Osteocyte (in vitro differentiated cells): Measurements from ENCODE around the gene PTOV1. TPM values are rescaled to one million over a fixed set of nuclear protein-coding genes. Genes with fewer than 3 reads are reported as not detected.

Source experiments
- DNase-seq: peaks from one replicate; pipeline ENCODE4 v3.0.0; 2021; ENCODE audit warnings: mixed read lengths; ENCODE audit not compliant: unreplicated experiment; ENCODE audit errors: extremely low spot score
- H3K27ac Mint-ChIP-seq: one replicate; pipeline ENCODE4 v1.8.0; 2021; ENCODE audit warnings: mild to moderate bottlenecking, mixed read lengths; ENCODE audit not compliant: unreplicated experiment
- H3K27me3 Mint-ChIP-seq: one replicate; pipeline ENCODE4 v1.8.0; 2021; ENCODE audit warnings: mixed read lengths; ENCODE audit not compliant: unreplicated experiment
- H3K36me3 Mint-ChIP-seq: one replicate; pipeline ENCODE4 v1.8.0; 2021; ENCODE audit warnings: mixed read lengths; ENCODE audit not compliant: unreplicated experiment
- H3K4me1 Mint-ChIP-seq: one replicate; pipeline ENCODE4 v1.8.0; 2021; ENCODE audit warnings: mixed read lengths; ENCODE audit not compliant: unreplicated experiment
- H3K4me3 Mint-ChIP-seq: one replicate; pipeline ENCODE4 v1.8.0; 2021; ENCODE audit warnings: mild to moderate bottlenecking, moderate library complexity, mixed read lengths; ENCODE audit not compliant: unreplicated experiment
- H3K9me3 Mint-ChIP-seq: one replicate; pipeline ENCODE4 v1.8.0; 2021; ENCODE audit warnings: mixed read lengths; ENCODE audit not compliant: unreplicated experiment
- CTCF ChIP-seq: fragments of 200-600 bp; sonication (generic); IDR thresholded peaks from 2 replicates; pipeline ENCODE4 v1.5.0; 2021; ENCODE audit warnings: antibody characterized with exemption, mild to moderate bottlenecking, moderate library complexity
- total RNA-seq: library from RNA; stranded (reverse); gene quantifications from 2 replicates; pipeline ENCODE4 v1.2.1, GENCODE V29; 2021

The PTOV1 gene
- total RNA-seq, 1 donor from 2014 or later, result 295 TPM

GRCh38 chr19:49858088-49858985 lies 7.4 kb downstream of the PTOV1 start:
- no peaks in the 10 kb centered on the region for H3K9me3 Mint-ChIP-seq
- no peak overlapping the region for H3K4me3 Mint-ChIP-seq
- H3K27me3 Mint-ChIP-seq, result no peaks in the 10 kb centered on the region
- H3K27ac Mint-ChIP-seq, result peak overlapping the region; percentile 47
- TF ChIP-seq CTCF, result no peak
- DNase-seq, result no peak
- peaks cover 19% of the 10 kb centered on the region for H3K4me1 Mint-ChIP-seq
- peaks cover 24% of the 10 kb centered on the region for H3K36me3 Mint-ChIP-seq

GRCh38 chr19:49859682-49860335 lies 8.8 kb downstream of the PTOV1 start:
- H3K4me3 Mint-ChIP-seq, result no peak overlapping the region
- H3K4me1 Mint-ChIP-seq, result peaks cover 12% of the 10 kb centered on the region
- H3K9me3 Mint-ChIP-seq, result no peaks in the 10 kb centered on the region
- no peak for DNase-seq
- H3K27me3 Mint-ChIP-seq, result no peaks in the 10 kb centered on the region
- no peak for TF ChIP-seq CTCF
- no peak overlapping the region for H3K27ac Mint-ChIP-seq
- H3K36me3 Mint-ChIP-seq, result peaks cover 29% of the 10 kb centered on the region

GRCh38 chr19:49860336-49861102 lies 9.6 kb downstream of the PTOV1 start:
- Mint-ChIP-seq H3K4me1 (peaks cover 17% of the 10 kb centered on the region), H3K9me3 (no peaks in the 10 kb centered on the region), H3K27ac (peak overlapping the region; percentile 38), H3K27me3 (no peaks in the 10 kb centered on the region), H3K36me3 (peaks cover 31% of the 10 kb centered on the region), H3K4me3 (no peak overlapping the region)
- TF ChIP-seq CTCF, result no peak
- DNase-seq, result no peak

GRCh38 chr19:49861107-49861506 lies 10.1 kb downstream of the PTOV1 start:
- DNase-seq, result no peak
- Mint-ChIP-seq H3K4me3 (no peak overlapping the region), H3K9me3 (no peaks in the 10 kb centered on the region), H3K27ac (no peak overlapping the region), H3K36me3 (peaks cover 29% of the 10 kb centered on the region), H3K27me3 (no peaks in the 10 kb centered on the region), H3K4me1 (peaks cover 20% of the 10 kb centered on the region)
- TF ChIP-seq CTCF, result no peak
